ENCODE measurements around the gene ADPRHL1.
"Not testable (repeated sequence)": the region's sequence is repeated elsewhere in the genome, so short reads cannot be mapped to it uniquely, and the experiment has no call there.

The ADPRHL1 gene

GRCh38 chr13:113374511-113375175 lies 78.6 kb downstream of the ADPRHL1 start:
- Histone ChIP-seq H3F3A (ENCODE audit: insufficient read depth, low read length) (no peaks in the 10 kb centered on the region), H3K79me2 (ENCODE audit: insufficient read depth, low read length) (no peaks in the 10 kb centered on the region), H3K4me2 (ENCODE audit: low read length) (no peak overlapping the region), H3K4me1 (ENCODE audit: insufficient read depth, low read length, severe bottlenecking) (peaks cover 3% of the 10 kb centered on the region), H2AFZ (ENCODE audit: low read length) (no peak overlapping the region), H3K27me3 (ENCODE audit: insufficient read depth, low read length) (peaks cover 10% of the 10 kb centered on the region; the same call in 1 of the 2 replicates), H3K36me3 (ENCODE audit: insufficient read depth, low read length) (no peaks in the 10 kb centered on the region), H3K9me2 (ENCODE audit: low read depth, low read length) (no peaks in the 10 kb centered on the region), H3K9ac (ENCODE audit: low read length) (no peak overlapping the region), H3K9me3 (ENCODE audit: low read length) (no peaks in the 10 kb centered on the region), H4K20me1 (ENCODE audit: insufficient read depth, low read length) (no peaks in the 10 kb centered on the region), H3K27ac (ENCODE audit: low read depth, low read length, poor library complexity, severe bottlenecking) (no peak overlapping the region), H3K4me3 (ENCODE audit: low read depth, low read length, poor library complexity, severe bottlenecking) (no peak overlapping the region)
- TF ChIP-seq, protein P1, sequence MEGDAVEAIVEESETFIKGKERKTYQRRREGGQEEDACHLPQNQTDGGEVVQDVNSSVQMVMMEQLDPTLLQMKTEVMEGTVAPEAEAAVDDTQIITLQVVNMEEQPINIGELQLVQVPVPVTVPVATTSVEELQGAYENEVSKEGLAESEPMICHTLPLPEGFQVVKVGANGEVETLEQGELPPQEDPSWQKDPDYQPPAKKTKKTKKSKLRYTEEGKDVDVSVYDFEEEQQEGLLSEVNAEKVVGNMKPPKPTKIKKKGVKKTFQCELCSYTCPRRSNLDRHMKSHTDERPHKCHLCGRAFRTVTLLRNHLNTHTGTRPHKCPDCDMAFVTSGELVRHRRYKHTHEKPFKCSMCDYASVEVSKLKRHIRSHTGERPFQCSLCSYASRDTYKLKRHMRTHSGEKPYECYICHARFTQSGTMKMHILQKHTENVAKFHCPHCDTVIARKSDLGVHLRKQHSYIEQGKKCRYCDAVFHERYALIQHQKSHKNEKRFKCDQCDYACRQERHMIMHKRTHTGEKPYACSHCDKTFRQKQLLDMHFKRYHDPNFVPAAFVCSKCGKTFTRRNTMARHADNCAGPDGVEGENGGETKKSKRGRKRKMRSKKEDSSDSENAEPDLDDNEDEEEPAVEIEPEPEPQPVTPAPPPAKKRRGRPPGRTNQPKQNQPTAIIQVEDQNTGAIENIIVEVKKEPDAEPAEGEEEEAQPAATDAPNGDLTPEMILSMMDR (IDR thresholded peaks at IDR 0.05; ENCODE audit: low read length), result no peak
- no peak for TF ChIP-seq EZH2 (IDR thresholded peaks at IDR 0.05; ENCODE audit: borderline replicate concordance, low read length)

DNA sequence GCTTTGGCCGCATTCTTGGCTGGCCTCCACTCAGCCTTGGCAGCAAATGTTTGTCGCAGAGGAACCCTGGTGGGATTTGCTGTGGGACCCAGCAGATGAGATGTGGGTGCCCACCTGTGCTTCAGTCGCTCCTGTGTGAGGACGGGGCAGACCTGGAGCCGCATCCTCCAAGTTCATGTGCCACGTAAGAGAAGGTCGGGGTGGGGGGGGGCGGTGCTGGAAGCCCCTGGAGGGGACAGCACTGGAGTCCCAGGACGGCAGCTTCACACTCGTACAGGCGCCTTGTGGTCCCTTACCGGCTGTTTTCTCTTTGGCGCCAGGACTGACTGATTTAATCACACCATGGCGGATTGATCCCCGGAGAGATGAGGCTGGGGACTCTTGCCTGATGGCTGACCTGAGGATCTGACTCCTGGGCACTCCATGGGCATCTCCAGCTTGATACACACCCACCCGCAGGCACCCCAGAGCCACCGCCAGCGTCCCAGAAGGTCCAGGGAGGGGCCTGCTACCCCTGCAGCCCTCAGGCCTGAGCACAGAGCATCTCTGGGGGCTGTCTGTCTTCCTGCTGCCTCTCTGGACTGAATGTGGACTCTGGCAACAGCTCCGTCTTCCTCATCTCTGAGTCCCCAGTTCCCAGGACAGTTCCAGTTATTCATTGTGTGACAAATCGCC lies 79.3 kb downstream of the ADPRHL1 start:
- Histone ChIP-seq H3K9ac (ENCODE audit: low read length) (no peak overlapping the region), H3K36me3 (ENCODE audit: insufficient read depth, low read length) (no peaks in the 10 kb centered on the region), H3K27ac (ENCODE audit: low read depth, low read length, poor library complexity, severe bottlenecking) (no peak overlapping the region), H3K4me2 (ENCODE audit: low read length) (no peak overlapping the region), H2AFZ (ENCODE audit: low read length) (no peak overlapping the region), H3K9me2 (ENCODE audit: low read depth, low read length) (no peaks in the 10 kb centered on the region), H3K9me3 (ENCODE audit: low read length) (no peaks in the 10 kb centered on the region), H3F3A (ENCODE audit: insufficient read depth, low read length) (no peaks in the 10 kb centered on the region), H3K4me3 (ENCODE audit: low read depth, low read length, poor library complexity, severe bottlenecking) (no peak overlapping the region), H3K4me1 (ENCODE audit: insufficient read depth, low read length, severe bottlenecking) (peaks cover 3% of the 10 kb centered on the region), H3K27me3 (ENCODE audit: insufficient read depth, low read length) (peaks cover 7% of the 10 kb centered on the region; the same call in 1 of the 2 replicates), H4K20me1 (ENCODE audit: insufficient read depth, low read length) (no peaks in the 10 kb centered on the region), H3K79me2 (ENCODE audit: insufficient read depth, low read length) (no peaks in the 10 kb centered on the region)
- TF ChIP-seq EZH2 (IDR thresholded peaks at IDR 0.05; ENCODE audit: borderline replicate concordance, low read length), result no peak
- TF ChIP-seq, protein P1 (IDR thresholded peaks at IDR 0.05; ENCODE audit: low read length), result no peak

DNA sequence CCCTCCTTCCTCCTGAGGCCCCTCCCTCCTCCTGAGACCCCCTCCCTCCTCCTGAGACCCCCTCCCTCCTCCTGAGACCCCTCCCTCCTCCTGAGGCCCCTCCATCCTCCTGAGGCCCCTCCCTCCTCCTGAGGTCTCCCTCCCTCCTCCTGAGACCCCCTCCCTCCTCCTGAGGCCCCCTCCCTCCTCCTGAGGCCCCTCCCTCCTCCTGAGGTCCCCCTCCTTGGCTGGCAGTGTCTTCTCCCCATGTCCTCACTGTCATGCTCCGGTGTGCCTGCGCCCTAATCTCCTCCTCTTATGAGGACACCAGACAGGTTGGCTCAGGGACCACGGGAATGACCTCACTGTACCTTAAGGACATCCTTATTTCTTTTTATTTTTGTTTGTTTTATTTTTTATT lies 81.6 kb downstream of the ADPRHL1 start:
- H3K9me2 ChIP-seq (ENCODE audit: low read depth, low read length); H3K9ac ChIP-seq (ENCODE audit: low read length); H2AFZ ChIP-seq (ENCODE audit: low read length); H3K4me3 ChIP-seq (ENCODE audit: low read depth, low read length, poor library complexity, severe bottlenecking); H3K27me3 ChIP-seq (ENCODE audit: insufficient read depth, low read length); H3K9me3 ChIP-seq (ENCODE audit: low read length); H3K4me1 ChIP-seq (ENCODE audit: insufficient read depth, low read length, severe bottlenecking); H4K20me1 ChIP-seq (ENCODE audit: insufficient read depth, low read length); H3K79me2 ChIP-seq (ENCODE audit: insufficient read depth, low read length); H3F3A ChIP-seq (ENCODE audit: insufficient read depth, low read length); H3K27ac ChIP-seq (ENCODE audit: low read depth, low read length, poor library complexity, severe bottlenecking); H3K4me2 ChIP-seq (ENCODE audit: low read length); H3K36me3 ChIP-seq (ENCODE audit: insufficient read depth, low read length): not testable (repeated sequence)
